Glomerular visceral epithelial cell (primary cell): Measurements from ENCODE around the gene SULF2.

Experiments used
- DNase-seq: peaks from one replicate; pipeline ENCODE4 v3.0.0-alpha.2; 2016; ENCODE audit errors: extremely low spot score

SULF2 gene

DNA sequence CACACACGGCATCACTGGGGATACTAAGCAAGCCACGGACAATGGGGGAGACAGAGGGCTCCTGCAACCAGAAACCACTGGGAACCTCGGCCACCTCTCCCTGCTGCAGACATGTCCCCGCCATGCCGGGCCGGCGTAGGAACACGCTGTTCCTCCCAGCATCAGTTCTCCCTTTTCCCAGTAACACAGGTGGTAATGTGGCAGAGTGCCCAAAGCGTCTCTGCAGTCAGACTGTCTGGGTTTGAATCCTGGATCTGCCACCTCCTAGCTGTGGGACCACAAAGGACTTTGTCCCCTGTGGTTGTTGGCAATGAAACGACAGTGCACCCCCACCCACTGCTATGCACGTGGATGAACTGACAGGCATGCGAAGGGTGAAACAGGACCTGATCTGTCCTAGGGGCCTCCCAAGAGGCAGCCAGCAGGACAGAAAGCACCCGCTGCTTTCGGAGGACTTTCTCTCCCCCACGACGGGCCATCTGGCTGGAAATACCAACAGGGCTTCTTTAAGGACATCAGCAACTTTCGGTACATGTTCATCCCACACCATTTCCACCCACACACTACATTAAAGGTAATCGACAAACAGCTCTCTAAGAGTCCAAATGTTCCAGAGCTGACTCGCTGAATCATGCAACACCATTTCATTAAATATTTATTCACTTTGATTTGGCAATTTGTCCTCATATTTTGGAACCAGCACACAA lies 74.1 kb downstream of the SULF2 start:
- DNase-seq, result no peak

DNA sequence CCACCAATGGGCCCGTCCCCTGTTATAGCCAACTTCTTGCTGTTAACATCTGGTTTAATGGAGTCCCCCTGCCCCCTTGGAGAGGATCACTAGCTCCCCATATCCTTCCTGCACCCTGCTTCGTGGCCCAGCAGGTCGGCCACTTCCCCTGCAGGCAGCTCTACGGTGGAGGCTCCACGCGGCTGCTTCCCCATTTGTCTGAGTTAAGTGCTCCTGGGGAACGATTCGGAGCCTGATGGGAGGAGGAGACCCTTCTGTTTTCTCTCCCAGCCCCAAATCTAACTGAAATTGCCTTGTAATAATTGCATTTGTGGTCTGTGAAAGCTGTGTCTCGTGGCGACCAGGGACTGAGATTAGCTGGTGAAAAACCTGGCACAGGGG lies 74.6 kb downstream of the SULF2 start:
- no peak for DNase-seq

DNA sequence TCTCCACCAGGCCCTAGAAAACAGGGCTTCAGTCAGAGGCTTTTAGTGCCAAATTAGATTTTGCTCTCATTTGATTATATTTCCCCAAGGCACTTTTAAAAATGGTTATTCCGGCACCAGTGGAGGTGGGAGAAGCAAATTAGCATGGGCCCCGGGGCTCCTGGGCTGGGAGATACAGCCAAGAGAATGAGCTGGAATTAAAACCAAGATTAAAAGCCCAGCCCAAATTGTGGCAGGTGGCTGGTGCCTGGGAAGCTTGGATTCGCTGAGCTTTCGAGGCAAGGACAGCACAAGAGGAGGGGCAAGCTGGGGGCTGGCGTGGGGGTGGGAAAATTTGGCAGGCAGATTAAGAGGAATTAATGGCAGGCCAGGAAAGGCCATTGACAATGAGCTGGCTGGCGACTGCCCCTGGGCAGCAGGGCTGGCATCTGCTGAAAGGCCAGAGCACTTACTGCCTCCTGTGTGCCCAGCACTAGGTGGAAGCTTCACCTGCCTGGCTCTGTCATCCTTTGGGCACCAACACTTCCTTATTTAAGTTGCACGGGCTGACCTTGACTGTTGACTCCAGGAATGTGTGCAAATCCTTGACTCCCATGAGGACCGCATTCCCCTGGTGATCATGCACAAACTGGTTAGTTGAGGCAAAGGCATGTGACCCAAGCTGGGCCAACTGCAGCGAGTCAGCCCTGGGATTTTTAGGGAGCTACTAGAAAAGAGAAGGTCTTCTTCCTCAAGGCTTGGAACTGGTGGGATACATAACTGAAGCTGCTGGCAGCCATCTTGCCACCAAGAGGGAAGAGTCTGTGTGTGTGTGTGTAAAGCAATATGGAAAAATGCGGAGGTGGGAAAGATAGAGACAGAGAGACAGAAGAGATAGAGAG lies 76.1 kb downstream of the SULF2 start:
- no peak for DNase-seq

DNA sequence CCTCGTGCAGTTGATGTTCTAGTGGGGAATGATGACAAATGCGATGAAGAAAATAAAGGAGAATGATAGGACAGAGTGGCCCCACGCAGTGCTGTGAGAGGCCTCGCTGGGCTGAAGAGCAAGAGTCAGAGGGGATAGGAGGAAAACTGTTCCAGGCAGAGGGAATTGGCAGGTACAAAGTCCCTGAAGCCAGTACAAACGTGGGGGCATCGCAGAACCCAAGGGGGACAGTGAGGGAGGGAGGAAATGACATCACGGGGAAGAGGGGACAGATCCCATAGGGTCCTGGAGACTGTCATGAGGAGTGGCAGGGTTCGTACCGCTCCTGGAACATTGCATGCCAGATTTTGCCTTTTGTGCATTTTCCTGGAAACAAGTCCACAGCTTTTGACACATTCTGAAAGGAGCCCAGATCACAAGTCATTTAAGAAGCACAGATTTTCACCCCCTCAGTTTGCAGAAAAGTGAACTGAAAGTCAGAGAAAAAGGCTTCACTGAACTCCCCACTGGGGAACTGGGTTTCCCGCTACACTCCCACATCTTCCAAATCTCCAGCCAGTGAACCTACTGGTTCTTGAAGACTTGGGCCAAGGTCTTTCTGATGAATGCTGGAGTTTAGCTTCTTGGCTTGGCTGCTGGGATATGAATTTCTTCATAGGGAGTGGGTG lies 77.0 kb downstream of the SULF2 start:
- no peak for DNase-seq

DNA sequence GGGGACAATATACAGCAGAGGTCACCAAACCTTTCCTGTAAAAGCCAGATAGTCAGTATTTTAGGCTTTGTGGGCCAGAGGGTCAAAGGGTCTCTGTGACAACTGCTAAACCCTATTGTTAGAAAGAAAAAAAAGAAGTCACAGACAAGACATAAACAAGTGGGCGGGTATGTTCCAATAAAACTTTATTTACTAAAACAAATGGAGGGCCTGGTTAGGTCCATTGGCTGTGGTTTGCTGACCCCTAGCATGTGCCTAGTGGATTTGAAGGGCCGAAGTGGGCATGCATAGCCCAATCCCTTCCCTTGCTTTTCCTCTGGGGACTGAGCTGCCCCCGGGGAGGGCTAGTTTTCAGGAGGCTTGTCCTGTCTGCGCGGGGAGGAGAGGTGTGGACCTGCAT lies 78.9 kb downstream of the SULF2 start:
- no peak for DNase-seq

DNA sequence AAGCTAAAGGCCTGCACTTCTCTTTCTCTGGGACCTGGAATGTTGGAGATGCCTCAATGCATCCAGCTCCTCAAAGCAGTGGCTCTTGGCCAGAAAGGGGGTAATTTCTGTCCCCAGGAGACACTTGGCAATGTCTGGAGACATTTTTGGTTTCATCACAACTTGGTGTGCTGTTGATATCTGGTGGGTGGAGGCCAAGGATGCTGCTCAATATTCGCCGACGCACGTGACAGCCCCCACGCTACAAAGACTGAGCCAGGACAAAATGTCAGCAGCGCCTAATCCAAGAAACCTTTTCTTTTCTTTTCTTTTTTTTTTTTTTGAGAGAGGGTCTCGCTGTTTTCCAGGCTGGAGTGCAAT lies 79.8 kb downstream of the SULF2 start:
- DNase-seq, result no peak

DNA sequence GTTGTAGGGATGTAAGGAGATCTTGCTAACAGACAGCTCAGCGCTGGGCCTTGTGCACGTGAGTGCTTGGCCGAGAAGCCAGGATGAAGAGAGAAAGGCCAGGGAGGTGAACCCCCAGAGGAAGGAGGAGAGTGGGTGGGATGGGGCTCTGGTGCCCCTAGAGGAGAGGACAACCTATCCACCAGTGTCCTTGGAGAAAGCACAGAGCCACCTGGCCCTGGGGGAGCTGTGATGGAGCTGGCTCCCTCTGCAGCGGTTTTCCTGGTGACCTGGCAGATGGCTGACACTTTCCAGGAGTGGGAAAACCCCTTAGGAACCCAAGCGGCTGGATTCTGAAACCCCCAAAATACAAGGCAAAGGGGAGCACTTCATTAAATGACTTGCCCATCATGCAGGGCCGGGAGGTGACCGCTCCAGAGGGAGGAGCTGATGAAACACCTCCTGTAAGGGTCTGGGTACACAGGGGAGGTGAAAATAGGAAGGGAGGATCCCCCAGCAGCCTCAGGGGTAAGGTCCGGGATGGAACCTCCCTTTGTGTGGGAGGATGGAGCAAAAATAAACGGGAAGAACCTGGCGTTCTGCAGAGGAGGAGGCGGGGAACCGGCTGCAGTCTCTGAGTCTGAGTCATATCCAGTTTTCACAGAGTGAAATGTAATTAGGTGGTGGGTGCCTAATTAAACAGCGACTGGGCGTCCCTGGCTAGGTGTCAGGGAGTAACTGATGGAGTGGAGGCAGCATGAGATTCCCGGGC lies 80.4 kb downstream of the SULF2 start:
- DNase-seq, result no peak

DNA sequence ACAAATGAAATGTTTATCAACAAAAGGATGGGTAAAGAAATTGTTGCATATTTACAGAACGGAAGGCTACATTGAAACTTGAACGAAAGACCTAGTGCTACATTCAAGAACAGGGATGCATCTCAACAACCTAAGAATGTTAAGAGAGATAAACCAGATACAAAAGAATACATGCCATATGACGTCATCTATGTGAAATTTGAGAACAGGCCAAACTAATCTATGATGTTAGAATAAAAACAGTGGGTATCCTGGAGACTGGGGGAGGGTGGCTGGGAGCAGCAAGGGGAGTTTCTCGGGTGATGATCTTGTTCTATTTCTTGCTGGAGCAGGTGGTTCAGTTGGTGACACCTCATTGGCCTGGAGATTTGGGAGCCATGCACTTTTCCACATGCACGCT lies 81.5 kb downstream of the SULF2 start:
- no peak for DNase-seq

DNA sequence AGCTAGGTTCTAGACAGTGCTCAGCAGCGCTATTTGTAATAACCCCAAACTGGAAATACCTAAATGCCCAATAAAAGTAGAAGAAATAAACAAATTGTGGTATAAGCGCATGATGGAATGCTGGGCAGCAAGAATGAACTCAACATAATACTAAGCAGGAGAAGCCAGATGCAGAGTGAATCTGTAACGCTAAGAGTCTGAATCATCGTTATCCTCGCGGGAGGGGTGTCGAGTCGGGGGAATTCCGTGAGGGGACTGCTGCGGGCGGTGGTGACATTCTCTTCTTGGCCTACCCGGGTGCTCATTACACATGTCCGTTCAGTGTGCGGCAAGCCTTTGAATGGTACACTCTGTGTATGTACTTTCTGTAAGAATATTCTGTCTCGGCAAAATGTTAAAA lies 83.7 kb downstream of the SULF2 start:
- no peak for DNase-seq

DNA sequence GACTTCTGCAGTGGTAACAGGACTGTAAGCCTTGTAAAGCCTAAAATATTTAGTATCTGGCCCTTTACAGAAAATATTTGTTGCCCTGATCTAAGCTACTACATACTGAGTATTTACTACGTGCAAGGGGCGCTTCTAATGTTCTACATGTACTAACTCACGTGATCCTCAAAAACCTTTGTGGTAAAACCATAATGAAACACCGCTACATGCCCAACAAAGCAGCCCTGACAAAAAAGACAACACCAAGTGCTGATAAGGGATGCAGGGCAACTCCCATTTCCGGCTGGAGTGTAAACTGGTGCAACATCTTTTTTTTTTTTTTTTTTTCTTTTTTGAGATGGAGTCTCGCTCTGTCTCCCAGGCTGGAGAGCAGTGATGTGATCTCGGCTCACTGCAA lies 85.0 kb downstream of the SULF2 start:
- DNase-seq, result no peak

DNA sequence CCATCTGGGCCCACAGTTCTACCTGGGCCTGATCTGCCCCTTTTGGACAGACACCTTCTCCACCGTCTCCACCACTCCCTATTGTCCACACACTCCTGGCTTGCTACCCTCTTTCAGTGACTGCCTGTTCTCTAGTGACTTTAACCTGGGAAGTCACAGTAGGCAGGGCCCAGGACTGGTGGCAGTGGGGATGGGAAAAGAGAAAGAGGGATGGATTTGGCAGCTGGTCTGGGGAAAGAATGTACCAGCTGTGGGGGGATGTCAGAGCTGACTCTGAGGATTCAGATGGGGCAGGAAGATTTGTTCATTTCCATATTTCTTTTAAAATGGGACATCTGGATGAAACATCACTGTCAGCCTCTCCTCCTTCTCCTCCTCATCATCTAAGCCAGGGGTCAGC lies 85.5 kb downstream of the SULF2 start:
- DNase-seq, result no peak

DNA sequence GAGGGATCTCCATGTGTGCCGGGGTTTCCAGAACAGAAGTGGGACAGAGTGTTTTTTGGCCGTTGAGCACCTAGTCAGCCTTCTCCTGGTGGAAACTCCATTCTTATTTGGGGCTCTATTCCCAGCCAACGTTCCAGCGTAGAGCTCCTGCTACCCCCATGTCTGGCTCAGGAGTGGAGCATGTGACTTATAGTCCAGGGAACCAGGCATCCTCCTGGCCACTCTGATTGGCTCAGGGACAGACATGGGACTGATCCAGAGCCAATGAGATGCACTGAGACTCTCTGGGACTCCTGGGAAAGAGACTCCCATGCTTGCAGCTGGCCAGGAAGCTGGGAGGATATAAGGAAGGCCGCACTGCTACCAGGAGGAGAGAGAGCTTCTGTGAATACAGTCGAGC lies 87.1 kb downstream of the SULF2 start:
- no peak for DNase-seq

DNA sequence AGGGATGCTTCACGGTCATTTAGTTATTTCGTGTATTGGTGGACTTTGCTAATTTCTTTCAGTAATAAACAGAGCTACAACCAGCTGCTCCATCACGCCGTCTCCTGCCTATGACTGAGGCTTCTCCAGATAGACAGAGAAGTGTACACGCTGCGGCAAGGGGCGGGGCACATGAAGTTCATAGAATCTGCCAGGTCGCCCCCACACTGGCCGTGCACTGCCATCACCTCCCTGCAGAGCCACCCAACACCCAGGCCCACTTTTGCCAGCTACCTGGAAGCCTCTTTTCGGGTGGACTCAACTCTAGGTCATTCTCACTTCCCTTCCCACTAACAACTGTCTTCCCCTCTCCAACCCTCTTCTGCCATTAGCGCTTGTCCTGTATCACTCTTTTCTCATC lies 88.4 kb downstream of the SULF2 start:
- no peak for DNase-seq

DNA sequence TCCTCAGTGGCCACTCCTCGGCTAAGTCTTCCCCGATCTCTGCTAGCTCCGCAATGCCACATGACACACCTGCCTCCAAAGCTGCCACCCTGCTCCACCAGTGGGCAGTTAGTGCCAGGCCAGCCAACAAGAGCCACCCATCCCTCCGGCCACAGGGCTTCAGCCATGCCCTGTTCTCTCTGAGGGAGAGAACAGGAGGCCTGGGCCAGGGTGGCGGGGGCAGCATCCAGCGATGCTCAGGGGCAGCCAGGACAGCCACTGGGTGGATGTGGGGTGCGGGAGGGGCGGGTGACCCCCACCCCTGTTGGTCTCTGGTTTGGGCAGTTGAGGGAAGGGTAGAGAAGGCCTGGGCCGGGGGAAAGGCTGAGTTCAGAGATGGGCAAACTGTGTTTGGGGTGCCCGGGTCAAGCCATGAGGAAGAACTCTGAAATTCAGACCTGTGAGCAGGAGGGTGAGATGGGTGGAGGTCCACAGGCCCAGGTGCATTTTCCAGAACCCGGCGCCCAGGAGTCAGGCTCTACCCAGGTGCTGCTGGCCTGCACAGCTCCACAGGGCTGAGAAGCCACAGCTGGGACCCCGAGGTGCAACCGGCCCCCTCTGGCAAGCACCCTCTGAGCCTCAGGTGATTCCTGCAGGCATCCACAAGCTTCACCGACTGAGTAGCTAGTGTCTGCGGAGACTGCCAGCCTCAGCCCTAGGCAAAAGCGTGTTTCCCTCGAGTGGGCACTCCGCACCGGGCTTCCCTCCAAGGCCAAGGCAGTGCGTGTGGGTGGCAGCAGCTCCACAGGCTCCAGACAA lies 91.1 kb downstream of the SULF2 start:
- no peak for DNase-seq

DNA sequence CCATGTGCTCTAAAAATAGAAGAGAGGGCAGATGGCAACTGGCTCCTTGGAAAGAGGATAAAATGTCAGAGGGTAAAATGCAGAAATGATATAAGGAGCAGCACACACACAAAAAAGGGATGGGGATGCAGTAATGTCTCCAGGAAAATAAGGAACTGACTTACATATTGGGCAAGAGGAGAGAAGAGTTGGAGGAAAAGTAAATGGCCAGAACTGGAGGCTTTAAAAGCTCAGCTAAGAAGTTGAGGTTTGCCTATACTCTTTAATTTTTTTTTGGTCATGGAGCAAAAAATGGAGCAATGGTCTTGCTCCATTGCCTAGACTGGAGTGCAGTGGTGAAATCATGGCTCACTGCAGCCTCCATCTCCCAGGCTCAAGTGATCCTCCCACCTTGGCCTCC lies 93.7 kb downstream of the SULF2 start:
- no peak for DNase-seq

DNA sequence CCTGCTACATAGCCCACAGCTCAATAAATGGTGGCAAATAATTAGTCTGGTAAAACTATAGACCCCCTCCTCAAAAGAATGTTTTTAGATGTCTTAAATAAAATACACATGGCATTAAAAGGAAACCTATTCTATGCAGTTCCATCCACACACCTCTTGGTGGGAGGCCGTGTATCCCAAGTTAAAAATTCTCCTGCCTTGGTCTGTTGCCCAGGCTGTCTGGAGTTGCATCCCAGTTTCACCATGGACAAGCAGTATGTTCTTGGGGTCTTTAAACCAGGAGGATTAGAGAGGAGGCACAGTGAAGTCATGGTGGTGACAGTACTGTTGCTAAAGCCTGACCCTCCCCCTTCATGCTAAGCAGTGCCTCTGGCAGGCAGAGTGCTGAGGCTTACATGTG lies 95.5 kb downstream of the SULF2 start:
- DNase-seq, result no peak

DNA sequence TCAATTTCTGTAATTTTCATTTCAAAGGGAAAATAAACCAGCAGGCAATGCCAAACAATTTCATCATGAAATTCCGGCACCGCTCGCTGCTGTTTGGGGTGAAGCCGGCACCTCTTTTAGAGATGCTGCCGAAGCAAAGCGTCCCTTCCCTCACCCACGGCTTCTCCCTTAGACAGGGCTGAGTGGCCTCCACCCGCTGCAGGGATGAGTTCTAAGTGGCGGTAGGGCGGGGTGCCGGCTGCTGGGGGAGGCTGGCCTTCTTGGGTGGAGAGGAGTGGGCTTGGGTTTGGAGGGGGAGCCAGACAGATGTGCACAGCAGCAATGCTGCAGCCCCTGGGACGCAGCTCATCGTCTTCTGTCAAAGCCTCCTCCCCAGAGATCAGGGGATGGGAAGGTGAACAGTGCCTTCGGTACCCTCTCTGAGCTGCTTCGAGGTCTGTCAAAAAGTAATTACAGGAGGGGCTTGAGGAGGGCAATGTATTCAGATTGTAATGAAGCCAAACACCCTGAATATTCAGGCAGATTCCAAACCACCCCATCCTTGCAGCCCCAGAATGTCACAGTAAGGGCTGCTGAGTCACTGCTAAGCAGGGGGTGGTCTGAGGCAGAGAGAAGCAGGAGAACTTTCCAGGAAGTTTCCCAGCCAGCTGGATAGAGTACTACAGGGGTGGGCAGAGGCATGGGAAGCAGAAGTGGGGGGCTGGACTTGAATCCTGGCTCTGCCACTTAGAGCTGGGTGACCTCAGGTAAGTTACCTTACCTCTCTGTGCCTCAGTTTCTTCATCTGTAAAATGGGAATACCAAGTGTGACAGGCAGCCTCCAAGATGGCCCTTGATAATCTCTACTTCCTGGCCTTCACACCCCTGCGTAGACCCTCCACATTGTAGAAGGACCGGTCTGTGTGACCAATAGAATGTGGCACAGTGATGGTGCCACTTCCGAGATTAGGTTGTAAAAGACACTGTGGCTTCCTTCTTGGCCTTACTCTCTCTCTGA lies 96.6 kb downstream of the SULF2 start:
- peak; percentile 21 for DNase-seq

DNA sequence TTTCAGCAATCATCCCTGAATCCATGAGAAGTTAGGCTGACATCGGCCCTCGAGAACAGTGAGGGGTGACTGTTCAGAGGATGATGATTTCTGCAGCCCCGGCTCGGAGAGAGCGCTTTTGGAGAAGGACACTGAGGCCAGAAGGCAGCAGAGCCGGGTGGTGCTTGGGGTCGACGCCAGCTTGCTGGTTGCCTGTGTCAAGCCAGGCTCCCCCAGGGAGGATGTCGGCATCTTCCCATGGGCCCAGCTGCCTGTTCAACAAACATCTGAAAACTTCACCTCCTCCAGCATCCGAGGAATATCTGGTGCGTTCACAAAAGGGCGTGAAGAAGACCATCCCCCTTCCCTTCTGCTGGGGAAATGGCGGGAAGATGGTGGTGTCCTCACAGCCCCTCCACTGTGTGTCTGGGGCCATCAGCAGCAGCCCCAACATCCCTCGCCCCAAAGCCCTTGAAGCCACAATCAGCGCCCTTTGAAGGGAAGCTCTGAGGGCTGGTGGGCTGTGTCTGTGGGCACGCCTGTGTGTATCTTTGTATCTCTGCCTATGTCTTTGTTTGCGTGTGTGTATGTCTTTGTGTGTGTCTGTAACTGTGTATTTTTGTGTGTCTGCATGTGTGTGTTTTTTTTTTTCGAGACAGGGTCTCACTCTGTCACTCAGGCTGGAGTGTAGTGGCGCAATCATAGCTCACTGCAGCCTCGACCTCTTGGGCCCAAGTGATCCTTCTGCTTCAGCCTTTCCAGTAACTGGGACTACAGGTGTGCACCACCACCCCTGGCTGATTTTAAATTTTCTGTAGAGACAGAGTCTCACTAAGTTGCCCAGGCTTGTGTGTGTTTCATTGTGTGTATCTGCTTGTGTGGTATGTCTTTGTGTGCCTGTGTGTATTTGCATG lies 97.9 kb downstream of the SULF2 start:
- no peak for DNase-seq

DNA sequence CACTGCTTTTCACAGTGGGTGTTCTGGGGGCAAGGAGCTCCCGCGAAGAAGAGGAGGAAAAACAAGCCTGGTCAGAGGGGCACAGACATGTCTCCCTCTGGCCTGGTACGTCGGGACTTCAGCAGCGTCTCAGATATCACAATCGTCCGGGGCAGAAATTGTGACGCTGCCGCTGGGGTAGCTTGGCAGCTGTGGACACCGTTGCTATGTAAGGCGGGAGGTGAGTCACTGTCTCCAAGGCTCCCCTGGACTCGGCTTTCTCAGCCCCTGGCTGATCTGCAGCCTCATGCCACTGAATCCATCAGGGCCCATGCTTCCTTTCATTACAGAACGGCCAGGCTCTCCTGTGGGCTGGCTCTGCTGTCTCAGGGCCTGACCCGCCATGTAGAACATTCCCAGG lies 98.7 kb downstream of the SULF2 start:
- no peak for DNase-seq
